ENCODE data around the gene PSMC3.

Gene PSMC3

DNA sequence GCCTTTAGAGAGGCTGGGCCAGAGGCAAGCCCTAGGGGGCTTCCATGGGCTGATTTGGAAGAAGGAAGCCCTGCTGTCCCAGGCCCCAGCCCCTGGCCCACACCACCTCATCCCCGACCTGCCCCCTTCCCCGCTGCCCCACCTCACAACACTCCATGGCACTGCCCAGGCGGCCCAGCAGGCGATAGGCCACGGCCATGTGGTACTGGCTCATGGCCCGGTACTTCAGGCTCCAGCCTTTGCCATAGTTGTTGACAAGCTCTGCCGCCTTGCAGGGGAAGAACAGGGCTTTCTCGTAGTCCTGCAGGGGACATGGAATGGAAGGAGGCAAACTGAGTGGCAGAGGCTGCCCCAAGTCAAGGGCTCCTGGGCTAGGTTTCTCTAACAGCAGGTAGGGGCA is 16.3 kb upstream of the PSMC3 start:
- FAIRE-seq = no peak

DNA sequence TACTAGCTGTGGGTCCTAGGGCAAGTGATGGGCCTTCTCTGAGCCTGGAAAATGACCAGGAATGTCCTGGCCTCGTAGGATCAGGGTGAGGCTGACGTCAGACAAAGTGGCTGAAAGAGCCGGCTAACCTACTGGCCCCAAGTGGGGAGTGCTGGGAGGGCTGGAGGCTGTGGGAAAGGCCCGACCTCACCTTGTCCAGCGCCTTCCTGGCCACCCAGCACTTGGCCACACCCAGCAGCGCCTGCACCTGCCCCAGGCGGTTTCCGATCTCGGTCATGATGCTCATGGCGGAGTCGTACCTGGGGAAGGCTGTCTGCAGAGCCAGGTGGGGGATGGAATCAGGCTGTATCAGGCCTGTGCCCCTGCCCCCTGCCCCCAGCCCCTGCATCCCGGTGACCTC is 15.2 kb upstream of the PSMC3 start:
- FAIRE-seq = no peak

DNA sequence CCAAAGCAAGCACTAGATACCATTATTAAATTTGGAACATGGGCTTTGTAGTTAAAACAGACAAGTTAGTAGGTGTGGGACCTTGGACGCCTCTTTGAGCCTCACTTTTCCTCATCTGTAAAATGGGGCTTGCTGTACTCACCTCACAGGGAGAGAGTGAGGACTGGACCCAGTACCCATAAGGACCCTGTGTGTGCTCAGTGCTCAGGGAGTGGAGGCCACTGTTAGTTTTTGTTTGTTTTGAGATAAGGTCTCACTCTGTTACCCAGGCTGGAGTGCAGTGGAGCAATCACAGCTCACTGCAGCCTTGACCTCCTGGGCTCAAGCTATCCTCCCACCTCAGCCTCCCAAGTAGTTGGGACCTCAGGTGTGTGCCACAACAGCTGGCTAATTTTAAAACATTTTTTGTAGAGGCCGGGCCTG is 13.8 kb upstream of the PSMC3 start:
- FAIRE-seq = no peak

DNA sequence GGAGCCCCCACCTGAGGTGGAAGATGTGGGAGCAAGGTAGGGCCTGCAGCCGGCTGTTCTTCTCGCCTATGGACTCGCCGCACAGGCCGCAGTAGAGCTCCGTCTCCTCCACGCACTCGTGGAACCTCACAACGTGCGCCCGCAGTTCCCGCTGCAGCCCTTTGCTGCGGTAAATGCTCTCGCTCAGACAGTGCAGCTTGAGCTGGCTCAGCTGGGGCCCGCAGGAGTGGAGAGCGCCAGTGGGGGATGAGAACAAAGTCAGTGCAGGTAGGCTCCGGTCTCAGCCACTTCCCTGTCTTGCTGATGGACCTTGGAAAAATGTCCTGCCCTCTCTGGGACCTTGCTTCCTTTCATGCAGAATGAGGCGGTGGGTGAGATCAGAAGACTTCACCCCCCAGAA is 12.5 kb upstream of the PSMC3 start:
- no peak for FAIRE-seq

DNA sequence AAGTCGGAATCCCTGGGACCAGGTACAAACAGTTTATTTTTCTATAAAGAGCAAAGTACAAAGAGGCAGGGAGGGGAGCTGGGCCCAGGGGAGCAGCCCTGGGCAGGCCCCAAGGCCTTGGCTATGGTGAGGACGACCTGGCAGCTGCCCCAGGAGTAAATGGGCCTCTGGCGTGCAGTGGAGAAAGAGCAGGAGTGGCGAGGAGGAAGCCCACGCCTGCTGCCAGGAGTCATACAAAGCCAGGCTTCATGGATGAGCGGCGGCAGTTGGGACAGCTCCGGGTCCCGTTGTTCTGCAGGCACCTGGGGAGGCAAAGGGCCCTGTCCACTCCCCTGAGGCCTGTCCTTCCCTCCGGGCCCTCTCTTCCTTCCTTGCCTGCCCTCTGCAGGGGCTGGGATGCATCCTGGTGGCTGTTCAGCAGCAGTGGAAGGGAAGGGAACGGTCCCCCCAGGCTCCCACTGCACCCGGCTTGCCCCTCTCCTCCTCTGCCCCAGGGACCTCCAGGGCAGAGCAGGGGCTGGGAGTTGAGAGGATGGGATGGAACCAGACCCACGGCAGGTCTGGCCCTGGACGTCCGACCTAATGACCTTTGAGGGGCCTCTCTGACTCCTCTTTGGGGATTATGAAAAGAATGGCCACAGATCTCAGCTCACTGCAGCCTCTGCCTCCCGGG is 11.6 kb upstream of the PSMC3 start:
- FAIRE-seq = no peak

DNA sequence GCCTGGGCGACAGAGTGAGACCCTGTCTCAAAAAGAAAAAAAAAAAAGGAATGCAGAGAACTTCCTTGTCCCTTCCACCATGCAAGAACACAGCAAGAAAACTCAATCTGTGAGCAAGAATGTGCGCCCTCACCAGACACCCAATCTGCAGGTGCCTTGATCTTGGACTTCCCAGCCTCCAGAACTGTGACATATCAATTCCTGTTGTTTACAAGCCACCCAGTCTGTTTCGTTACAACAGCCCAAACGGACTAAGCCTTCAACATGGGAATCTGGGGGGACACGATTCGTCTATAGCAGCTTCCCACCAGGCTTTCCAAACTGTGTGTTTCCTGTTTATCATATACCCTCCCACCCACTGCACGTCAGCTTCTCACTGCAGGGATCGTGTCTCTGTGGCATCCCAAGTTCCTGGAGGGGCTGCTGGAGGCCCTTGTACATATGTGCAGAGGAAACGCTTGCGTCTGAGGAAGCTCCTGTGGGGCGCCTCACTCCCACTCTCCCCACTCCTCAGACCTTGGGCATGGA is 11.0 kb upstream of the PSMC3 start:
- FAIRE-seq = no peak

DNA sequence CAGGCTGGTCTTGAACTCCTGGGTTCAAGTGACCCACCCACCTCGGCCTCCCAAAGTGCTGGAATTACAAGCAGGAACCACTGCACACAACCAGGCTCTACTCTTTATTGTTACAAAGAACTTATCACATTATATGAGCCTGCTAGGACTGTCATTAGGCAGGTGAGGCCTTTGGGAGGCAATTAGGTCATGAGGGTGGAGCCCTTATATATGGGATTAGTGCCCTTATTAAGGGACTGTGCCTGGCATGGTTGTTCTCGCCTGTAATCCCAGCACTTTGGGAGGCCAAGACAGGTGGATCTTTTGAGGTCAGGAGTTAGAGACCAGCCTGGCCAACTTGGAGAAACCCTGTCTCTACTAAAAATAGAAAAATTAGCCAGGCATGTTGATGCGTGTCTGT is 10.5 kb upstream of the PSMC3 start:
- FAIRE-seq = no peak

DNA sequence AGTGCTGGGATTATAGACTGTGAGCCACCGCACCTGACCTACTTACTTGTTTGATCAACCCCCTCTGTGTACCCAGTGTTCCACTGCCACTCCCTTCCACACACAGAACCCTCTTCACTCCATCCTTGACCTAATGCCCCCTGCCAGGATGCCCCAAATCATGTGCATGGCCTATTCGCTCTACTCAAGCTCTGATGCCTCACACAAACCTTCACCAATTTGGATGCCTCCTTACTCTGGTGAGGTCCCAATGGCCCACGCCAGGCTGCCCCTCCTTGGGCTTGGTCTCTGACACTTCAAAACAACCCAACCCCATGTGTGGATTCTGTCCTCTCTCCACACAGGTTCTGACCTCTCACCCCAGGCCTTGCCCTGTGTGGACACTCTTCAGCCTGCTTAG is 9.4 kb upstream of the PSMC3 start:
- FAIRE-seq = no peak

DNA sequence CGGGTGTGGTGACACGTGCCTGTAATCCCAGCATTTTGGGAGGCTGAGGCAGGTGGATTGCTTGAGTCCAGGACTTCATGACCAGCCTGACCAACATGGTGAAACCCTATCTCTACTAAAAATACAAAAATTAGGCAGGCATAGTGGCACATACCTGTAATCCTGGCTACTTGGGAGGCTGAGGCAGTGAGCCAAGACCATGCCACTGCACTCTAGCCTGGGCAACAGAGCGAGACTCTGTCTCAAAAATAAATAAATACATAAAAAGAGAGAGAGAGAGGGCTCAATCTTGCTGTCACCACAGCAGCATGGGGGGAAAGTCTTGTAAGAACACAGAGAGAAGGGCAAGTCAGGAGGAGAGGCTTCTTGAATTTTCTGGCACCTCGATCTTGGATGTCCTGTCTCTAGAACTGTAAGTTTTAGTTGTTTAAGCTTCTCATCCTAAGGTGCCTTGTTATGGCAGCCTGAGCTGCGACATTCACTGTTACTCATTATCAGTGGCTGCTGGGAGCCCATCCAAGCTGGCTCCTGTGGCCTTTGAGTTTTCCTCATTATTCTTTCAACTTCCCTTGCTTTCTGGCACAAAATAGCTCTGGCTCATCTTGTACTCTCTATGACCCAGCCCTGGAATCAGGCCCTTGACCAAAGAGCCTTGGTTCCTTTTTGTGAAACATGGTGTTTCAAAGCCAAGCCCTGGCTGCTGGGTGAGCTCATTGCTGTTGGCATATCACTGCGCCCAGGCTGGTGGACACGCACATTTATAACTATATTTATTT is 8.0 kb upstream of the PSMC3 start:
- no peak for FAIRE-seq

DNA sequence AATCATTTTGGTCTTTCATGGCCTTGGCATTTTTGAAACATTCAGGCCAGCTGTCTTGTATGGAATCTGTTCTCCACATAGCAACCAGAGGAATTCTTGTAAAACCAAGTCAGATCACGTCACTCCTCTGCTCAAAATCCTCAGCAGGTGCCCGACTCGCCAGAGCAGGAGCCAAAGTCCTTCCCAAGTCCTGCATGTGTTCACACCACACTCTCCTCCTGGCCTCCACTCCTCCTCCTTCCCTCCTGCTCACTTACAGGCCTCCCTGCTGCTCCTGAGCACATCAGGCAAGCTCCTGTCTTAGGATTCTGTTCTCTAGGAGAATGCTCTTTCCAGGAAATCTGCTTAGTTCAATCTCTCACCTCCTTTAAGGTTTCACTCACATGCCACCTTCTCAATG is 6.9 kb upstream of the PSMC3 start:
- FAIRE-seq = no peak

DNA sequence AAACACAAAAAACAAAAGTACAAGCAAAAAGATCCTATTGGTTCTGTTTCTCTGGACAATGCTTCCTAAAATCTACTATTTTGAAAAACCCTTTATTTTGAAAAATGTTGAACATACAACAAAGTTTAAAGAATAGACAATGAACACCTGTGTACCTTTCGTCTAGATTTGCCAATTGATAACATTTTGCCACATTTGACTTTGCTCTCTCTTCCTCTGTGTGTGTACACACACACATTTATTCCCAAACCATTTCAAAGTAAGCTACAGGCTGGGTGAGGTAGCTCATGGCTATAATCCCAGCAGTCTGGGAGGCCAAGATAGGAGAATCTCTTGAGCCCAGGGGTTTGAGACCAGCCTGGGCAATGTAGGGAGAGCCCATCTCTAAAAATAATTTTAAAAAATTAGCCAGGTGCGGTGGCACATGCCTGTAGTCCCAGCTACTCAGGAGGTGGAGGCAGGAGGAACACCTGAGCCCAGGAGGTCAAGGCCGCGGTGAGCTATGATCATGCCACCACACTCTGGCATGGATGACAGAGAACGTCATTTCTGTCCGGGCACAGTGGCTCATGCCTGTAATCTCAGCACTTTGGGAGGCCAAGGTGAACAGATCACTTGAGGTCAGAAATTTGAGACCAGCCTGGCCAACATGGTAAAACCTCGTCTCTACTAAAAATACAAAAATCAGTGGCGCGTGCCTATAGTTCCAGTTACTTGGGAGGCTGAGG is 5.3 kb upstream of the PSMC3 start:
- no peak for FAIRE-seq

DNA sequence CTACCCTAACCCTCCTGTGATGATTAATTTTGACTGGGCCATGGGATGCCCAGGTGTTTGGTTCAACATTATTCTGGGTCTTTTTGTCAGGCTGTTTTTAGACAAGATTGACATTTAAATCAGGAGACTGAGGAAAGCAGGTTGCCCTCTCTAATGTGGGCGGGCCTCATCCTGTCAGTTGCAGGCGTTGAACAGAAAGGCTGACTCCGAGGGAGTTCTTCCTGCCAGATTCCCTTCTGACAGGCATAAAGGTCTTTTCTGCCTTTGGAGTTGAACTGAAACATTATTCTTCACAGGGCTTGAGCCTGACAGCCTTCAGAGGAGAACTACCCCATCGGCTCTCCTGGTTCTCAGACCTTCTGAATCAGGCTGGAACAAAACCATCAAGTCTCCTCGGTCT is 4.3 kb upstream of the PSMC3 start:
- FAIRE-seq = no peak

DNA sequence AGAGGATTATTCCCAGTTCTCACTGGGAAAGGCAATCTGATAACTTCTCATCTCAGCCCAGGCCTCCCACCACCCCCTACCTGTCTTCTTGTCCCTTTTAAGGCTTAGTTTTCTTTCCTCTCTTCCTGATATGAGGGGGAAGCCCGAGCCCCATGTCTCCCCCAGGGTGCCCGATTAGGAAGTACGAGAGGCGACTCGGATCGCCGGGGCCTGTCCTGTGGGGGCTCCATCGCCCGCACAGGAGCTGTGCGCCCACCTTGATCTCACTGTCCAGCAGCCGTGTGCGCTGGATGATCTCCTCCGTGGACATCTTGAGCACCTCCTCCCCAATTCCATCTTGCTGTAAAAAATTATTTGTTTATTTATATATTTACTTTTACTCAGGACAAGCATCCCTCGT is 628 bp downstream of the PSMC3 start:
- no peak for FAIRE-seq

DNA sequence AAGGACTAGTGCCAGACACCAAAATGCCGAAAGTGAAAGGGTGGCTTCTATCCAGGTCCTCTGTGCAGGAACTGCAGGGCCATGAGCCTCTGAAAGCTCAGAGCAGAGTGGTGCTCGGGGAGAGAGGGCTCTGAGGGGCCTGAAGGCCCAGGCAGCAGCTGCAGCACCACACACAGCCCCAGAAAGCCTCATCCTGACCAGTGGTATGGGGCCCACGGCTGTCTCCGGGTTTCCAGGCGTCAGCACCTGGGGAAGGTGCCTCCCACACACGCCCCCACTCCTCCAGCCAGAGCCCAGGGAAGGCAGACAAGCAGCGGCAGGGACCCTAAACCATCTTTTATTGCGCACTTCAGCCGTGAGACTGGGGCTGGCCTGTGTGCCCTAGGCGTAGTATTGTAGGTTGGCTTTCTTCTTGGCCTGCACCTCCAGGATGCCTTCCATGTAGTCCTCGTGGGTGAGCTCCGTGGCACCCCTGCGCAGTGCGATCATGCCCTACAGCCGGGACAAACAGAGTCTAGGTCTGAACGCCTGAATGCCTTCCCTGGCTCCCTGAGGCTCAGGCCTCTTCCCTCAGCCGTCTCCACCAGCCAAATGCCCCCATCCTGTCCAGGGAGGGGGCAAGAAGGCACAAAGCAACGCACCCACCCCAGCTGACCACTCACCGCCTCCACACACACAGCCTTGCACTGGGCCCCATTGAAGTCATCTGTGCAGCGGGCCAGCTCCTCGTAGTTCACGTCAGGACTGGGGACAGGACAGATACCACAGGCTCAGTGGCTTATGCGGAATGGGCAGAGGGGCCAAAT is 7.6 kb downstream of the PSMC3 start:
- FAIRE-seq = no peak

DNA sequence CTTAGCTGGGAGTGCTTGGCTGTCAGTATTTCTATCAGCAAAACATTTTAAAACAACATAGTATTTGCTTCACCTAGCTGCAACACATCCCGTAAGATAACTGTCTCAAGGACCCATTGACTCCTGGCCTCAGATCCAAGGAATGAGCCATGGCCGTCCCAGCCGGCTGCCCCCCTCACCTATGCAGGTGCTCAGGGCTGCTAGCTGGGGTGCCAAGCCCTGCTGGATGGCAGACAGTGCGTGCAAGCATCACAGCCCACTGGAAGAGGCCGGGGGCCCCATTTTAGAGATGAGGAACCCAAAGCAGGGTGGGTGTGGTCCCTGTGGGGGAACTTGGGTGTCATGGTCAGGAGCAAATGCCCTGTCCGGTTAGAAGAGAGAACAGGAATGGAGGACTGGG is 8.5 kb downstream of the PSMC3 start:
- FAIRE-seq = no peak

DNA sequence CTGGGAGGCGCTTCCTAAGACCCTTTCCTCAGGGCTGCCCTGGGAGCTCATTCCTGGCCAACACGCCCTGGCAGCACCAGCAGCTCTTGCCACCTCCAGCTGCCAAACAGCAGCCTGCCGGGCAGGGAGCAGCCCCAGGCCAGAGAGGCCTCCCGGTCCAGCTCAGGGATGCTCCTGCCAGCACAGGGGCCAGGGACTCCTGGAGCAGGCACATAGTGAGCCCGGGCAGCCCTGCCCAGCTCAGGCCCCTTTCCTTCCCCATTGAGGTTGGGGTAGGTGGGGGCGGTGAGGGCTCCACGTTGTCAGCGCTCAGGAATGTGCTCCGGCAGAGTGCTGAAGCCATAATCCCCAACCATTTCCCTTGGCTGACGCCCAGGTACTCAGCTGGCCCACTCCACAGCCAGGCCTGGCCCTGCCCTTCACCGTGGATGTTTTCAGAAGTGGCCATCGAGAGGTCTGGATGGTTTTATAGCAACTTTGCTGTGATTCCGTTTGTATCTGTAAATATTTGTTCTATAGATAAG is 10.2 kb downstream of the PSMC3 start:
- FAIRE-seq = no peak

DNA sequence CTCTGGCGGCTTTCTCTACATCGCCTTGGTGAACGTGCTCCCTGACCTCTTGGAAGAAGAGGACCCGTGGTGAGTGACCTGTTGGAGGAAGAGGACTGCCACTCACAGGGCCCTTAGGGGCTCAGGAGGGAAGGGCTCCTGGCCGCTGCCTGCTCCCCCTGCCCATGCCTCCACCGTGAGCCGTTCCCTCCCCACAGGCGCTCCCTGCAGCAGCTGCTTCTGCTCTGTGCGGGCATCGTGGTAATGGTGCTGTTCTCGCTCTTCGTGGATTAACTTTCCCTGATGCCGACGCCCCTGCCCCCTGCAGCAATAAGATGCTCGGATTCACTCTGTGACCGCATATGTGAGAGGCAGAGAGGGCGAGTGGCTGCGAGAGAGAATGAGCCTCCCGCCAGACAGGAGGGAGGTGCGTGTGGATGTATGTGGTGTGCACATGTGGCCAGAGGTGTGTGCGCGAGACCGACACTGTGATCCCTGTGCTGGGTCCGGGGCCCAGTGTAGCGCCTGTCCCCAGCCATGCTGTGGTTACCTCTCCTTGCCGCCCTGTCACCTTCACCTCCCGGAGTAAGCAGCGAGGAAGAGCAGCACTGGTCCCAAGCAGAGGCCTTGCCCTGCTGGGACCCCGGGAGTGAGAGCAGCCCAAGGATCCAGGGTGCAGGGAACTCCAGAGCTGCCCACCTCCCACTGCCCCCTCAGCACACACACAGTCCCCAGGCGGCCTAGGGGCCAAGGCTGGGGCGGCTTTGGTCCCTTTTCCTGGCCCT is 11.0 kb downstream of the PSMC3 start:
- no peak for FAIRE-seq

DNA sequence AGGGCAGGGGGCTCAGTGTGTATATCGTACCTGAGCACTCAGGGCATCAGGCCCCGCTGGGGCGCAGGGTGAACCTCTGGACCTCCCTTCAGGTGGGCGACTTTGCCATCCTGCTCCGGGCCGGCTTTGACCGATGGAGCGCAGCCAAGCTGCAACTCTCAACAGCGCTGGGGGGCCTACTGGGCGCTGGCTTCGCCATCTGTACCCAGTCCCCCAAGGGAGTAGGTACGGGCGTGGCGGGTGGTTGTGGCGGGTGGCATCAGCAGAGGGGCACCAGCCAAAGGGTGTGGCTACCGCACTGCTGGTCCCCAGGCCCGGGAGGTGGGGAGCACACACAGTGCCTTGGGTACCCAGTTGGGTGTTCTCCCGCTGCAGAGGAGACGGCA is 11.6 kb downstream of the PSMC3 start:
- FAIRE-seq = no peak

DNA sequence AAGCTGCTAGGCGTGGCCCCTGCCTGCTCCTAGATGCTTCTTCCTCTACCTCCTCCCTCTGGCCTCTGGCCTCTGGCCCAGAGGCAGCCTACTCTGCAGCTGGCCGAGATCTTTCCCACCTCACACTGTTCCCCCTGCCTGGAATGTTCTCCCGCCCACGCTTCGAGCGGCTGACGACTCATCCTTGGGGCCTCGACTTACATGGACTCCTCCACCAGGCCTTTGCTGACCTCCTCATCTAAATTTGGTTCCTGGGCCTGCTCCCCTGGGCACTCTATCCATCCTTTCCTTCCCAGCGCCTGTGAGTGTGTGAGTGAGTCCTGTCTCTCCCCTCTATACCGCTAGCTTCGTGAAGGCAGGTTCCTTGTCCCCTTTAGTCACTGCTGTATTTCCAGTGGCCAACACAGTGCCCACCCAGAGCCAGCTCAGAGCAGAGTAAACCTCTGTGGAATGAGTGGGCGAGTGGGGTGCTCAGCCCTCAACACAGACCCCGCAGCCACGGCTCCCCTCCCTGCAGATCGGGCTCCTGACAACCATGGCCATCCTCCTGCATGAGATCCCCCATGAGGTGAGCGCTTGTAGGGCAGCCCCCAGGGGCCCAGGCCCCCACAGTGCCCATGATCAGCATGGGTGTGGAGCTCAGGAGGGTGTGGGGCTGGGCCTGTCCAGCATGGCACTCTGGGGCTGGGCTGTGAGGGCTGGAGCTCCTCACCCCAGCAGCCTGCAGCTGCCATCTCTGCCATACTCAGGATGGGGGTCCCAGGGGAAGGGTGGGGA is 12.1 kb downstream of the PSMC3 start:
- no peak for FAIRE-seq

DNA sequence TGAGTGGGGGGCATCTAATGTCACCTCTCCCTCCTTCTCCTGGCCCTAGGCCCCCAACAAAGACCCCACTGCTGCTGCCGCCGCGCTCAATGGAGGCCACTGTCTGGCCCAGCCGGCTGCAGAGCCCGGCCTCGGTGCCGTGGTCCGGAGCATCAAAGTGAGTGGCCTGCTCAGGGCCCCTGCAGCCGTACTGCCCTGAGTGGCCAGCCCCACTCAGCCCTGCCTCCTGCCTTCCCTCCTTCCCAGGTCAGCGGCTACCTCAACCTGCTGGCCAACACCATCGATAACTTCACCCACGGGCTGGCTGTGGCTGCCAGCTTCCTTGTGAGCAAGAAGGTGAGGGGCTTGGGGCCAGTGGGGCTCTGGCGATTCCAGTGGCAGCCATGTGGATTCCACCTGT is 12.9 kb downstream of the PSMC3 start:
- FAIRE-seq = no peak

All from TTC549 (cell line).